GM12891 (cell line): ENCODE measurements around the gene GRM8.

Source experiments
- DNase-seq: peaks from one replicate; pipeline ENCODE4 v3.0.0; 2011; ENCODE audit warnings: low spot score; ENCODE audit not compliant: insufficient read length
- FAIRE-seq: peaks from 2 replicates; lab custom pipeline; 2011; peaks lifted over from hg19 to GRCh38; lab: Jason Lieb, UNC
- PAX5 ChIP-seq: IDR thresholded peaks from 2 replicates; pipeline ENCODE4 v1.6.1; 2011; ENCODE audit warnings: low read length, moderate library complexity, mild to moderate bottlenecking; ENCODE audit not compliant: insufficient read depth, severe bottlenecking
- POLR2A ChIP-seq: IDR thresholded peaks from 2 replicates; pipeline ENCODE4 v1.6.1; 2011; ENCODE audit warnings: low read depth, low read length, control low read depth
- POLR2AphosphoS5 ChIP-seq: IDR thresholded peaks from 2 replicates; pipeline ENCODE4 v1.6.1; 2011; ENCODE audit warnings: low read depth, low read length, control low read depth
- POU2F2 ChIP-seq: IDR thresholded peaks from 2 replicates; pipeline ENCODE4 v1.6.1; 2011; ENCODE audit warnings: low read depth, mild to moderate bottlenecking, control low read depth, low read length, moderate library complexity
- SPI1 ChIP-seq: IDR thresholded peaks from 2 replicates; pipeline ENCODE4 v1.6.1; 2011; ENCODE audit warnings: low read depth, low read length, control low read depth
- TAF1 ChIP-seq: IDR thresholded peaks from 2 replicates; pipeline ENCODE4 v1.6.1; 2011; ENCODE audit warnings: low read depth, low read length, control low read depth

The GRM8 gene

GRCh38 chr7:127041689-127042452, 210.9 kb downstream of the GRM8 start:
- TF ChIP-seq PAX5 (no peak), SPI1 (no peak), POU2F2 (no peak), POLR2AphosphoS5 (no peak), POLR2A (no peak), TAF1 (no peak)
- DNase-seq (no peak), FAIRE-seq (no peak)

GRCh38 chr7:127040042-127040441, 212.7 kb downstream of the GRM8 start:
- FAIRE-seq (no peak), DNase-seq (no peak)
- TF ChIP-seq POU2F2 (no peak), SPI1 (no peak), POLR2AphosphoS5 (no peak), POLR2A (no peak), TAF1 (no peak), PAX5 (no peak)

- DNase-seq (no peak), FAIRE-seq (no peak)
- TF ChIP-seq PAX5: no peak
- no peak for TF ChIP-seq POLR2A
Measured at GRCh38 chr7:127039541-127039940, 213.2 kb downstream of the GRM8 start.

- no peak for TF ChIP-seq POLR2A
- no peak for TF ChIP-seq PAX5
- no peak for TF ChIP-seq POU2F2
- no peak for TF ChIP-seq TAF1
- TF ChIP-seq POLR2AphosphoS5: no peak
- TF ChIP-seq SPI1: no peak
- no peak for DNase-seq
- no peak for FAIRE-seq
Measured at GRCh38 chr7:127035203-127035849, 217.4 kb downstream of the GRM8 start.

- DNase-seq: no peak
- TF ChIP-seq POLR2A (no peak), SPI1 (no peak), TAF1 (no peak), POLR2AphosphoS5 (no peak), POU2F2 (no peak), PAX5 (no peak)
- no peak for FAIRE-seq
Measured at GRCh38 chr7:127034186-127034806, 218.4 kb downstream of the GRM8 start.

GRCh38 chr7:127029823-127030222, 222.9 kb downstream of the GRM8 start:
- TF ChIP-seq POU2F2: no peak
- no peak for TF ChIP-seq PAX5
- TF ChIP-seq SPI1: no peak
- TF ChIP-seq TAF1: no peak
- no peak for TF ChIP-seq POLR2A
- FAIRE-seq (no peak), DNase-seq (no peak)

GRCh38 chr7:127021857-127022256, 230.9 kb downstream of the GRM8 start:
- no peak for DNase-seq
- TF ChIP-seq POLR2AphosphoS5 (no peak), PAX5 (no peak), SPI1 (no peak), TAF1 (no peak)
- FAIRE-seq: no peak

- no peak for FAIRE-seq
Measured at GRCh38 chr7:127021019-127021738, 231.6 kb downstream of the GRM8 start.

GRCh38 chr7:127018889-127019288, 233.9 kb downstream of the GRM8 start:
- FAIRE-seq (no peak), DNase-seq (no peak)
- TF ChIP-seq POLR2AphosphoS5: no peak
- TF ChIP-seq SPI1: no peak
- TF ChIP-seq TAF1: no peak
- TF ChIP-seq POU2F2: no peak
- no peak for TF ChIP-seq POLR2A
- TF ChIP-seq PAX5: no peak

More at GRCh38 chr7:127021019-127021738, 231.6 kb downstream of the GRM8 start:
- TF ChIP-seq PAX5 (no peak), POLR2AphosphoS5 (no peak), TAF1 (no peak), POLR2A (no peak), POU2F2 (no peak), SPI1 (no peak)
- no peak for DNase-seq

- DNase-seq (no peak), FAIRE-seq (no peak)
- no peak for TF ChIP-seq POU2F2
- TF ChIP-seq SPI1: no peak
- no peak for TF ChIP-seq PAX5
- TF ChIP-seq TAF1: no peak
- TF ChIP-seq POLR2AphosphoS5: no peak
- TF ChIP-seq POLR2A: no peak
Measured at GRCh38 chr7:127017196-127017595, 235.5 kb downstream of the GRM8 start.
